Gastroesophageal sphincter (tissue), 4 donors: Measurements from ENCODE around the gene LCTL. TPM values are rescaled to one million over a fixed set of nuclear protein-coding genes. Genes with fewer than 3 reads are reported as not detected.

Experiments
- ATAC-seq: fragments of 150-250 bp; one replicate; pipeline ENCODE4 v1.9.1; 2016; ENCODE audit warnings: mild to moderate bottlenecking, moderate library complexity
- H3K27ac ChIP-seq, 4 donors: fragments of 200-600 bp; sonication (generic) in 3 of 4; 1 replicate in 3 of 4; 2 replicates in 1 of 4; pipeline ENCODE4 v1.5.1; 2016 to 2019
- H3K27me3 ChIP-seq: fragments of 200-600 bp; sonication (generic); one replicate; pipeline ENCODE4 v1.5.1; 2019
- H3K36me3 ChIP-seq, 2 donors: fragments of 200-600 bp; sonication (generic); one replicate each; pipeline ENCODE4 v1.5.1; 2019; ENCODE audit warnings: control low read depth in 1 of 2
- H3K4me1 ChIP-seq, 3 donors: fragments of 200-600 bp; sonication (generic); 1 replicate in 2 of 3; 2 replicates in 1 of 3; pipeline ENCODE4 v1.5.1; 2016 to 2019; ENCODE audit warnings: control low read depth in 2 of 3
- H3K4me3 ChIP-seq, 2 donors: fragments of 200-600 bp; sonication (generic); one replicate each; pipeline ENCODE4 v1.5.1; 2019; ENCODE audit warnings: mild to moderate bottlenecking in 1 of 2, moderate library complexity in 1 of 2
- H3K9me3 ChIP-seq, 3 donors: fragments of 200-600 bp; sonication (generic); one replicate each; pipeline ENCODE4 v1.5.1; 2017 to 2019; ENCODE audit warnings: control low read depth in 2 of 3
- CTCF ChIP-seq, 4 experiments: fragments of 200-600 bp in 2 of 4; fragments of 450-650 bp in 2 of 4; sonication (generic) in 1 of 4; IDR thresholded peaks; one replicate each; pipeline ENCODE4 v1.5.1; 2017 to 2019; ENCODE audit warnings: antibody characterized with exemption in 4 of 4, mild to moderate bottlenecking in 2 of 4, moderate library complexity in 2 of 4
- EP300 ChIP-seq: sonication (generic); formaldehyde crosslinking; IDR thresholded peaks from one replicate; pipeline ENCODE4 v1.6.1; 2017; ENCODE audit warnings: antibody characterized with exemption, mild to moderate bottlenecking
- POLR2A ChIP-seq, 2 donors: fragments of 450-650 bp; IDR thresholded peaks; one replicate each; pipeline ENCODE4 v1.6.1; 2017; ENCODE audit warnings: antibody characterized with exemption in 2 of 2, mild to moderate bottlenecking in 2 of 2, moderate library complexity in 1 of 2
- POLR2AphosphoS5 ChIP-seq: sonication (generic); formaldehyde crosslinking; IDR thresholded peaks from one replicate; pipeline ENCODE4 v1.6.1; 2017; ENCODE audit warnings: antibody characterized with exemption
- WGBS, 2 donors: methylation state at CpG; one replicate each; pipeline ENCODE4 v1.1.5; 2018; ENCODE audit warnings: low coverage in 1 of 2; 5-methylcytosine and 5-hydroxymethylcytosine counted together
- total RNA-seq, 4 donors: library from RNA; depleted of rRNA; stranded (reverse); fragments of >200 nt; gene quantifications; one replicate each; pipeline ENCODE4 v1.1.0, GENCODE V29; 2016

LCTL gene
- total RNA-seq, 4 donors from 2014 or later = not detected

- H3K36me3 ChIP-seq = no peaks in the 10 kb centered on the region
- peaks cover 27% of the 10 kb centered on the region for H3K27me3 ChIP-seq
- no peaks in the 10 kb centered on the region for H3K9me3 ChIP-seq
- H3K27ac ChIP-seq = no peak overlapping the region
- H3K4me3 ChIP-seq = no peak overlapping the region
- no peak for TF ChIP-seq POLR2A (IDR thresholded peaks at IDR 0.05)
- 39 to 83% methylated on average over 1 to 4 of the region's 5 CpGs for WGBS, 2 donors
- H3K4me1 ChIP-seq = no peaks in the 10 kb centered on the region
- ATAC-seq = no peak
Observed at GRCh38 chr15:66588537-66588936, 22.7 kb upstream of the LCTL start.

GRCh38 chr15:66587749-66588148, 22.0 kb upstream of the LCTL start:
- Histone ChIP-seq H3K4me1 (no peaks in the 10 kb centered on the region), H3K27me3 (peaks cover 27% of the 10 kb centered on the region), H3K9me3 (no peaks in the 10 kb centered on the region), H3K4me3 (no peak overlapping the region), H3K36me3 (no peaks in the 10 kb centered on the region), H3K27ac (no peak overlapping the region)
- TF ChIP-seq POLR2AphosphoS5 (no peak), CTCF (IDR thresholded peaks at IDR 0.05) (no peak), POLR2A (IDR thresholded peaks at IDR 0.05) (no peak), EP300 (no peak)
- WGBS, 2 donors = 46 to 50% methylated on average over 3 to 5 of the region's 5 CpGs
- ATAC-seq = no peak

- peaks cover 27% of the 10 kb centered on the region for H3K27me3 ChIP-seq
- no peaks in the 10 kb centered on the region for H3K4me1 ChIP-seq
- no peak overlapping the region for H3K27ac ChIP-seq
- TF ChIP-seq POLR2AphosphoS5 (no peak), POLR2A (IDR thresholded peaks at IDR 0.05) (no peak), CTCF (IDR thresholded peaks at IDR 0.05) (no peak), EP300 (no peak)
- no peak overlapping the region for H3K4me3 ChIP-seq
- ATAC-seq = no peak
- H3K36me3 ChIP-seq = no peaks in the 10 kb centered on the region
- no peaks in the 10 kb centered on the region for H3K9me3 ChIP-seq
Observed at GRCh38 chr15:66587020-66587419, 21.2 kb upstream of the LCTL start.

- no peak for ATAC-seq
- 25 to 50% methylated on average over 3 to 6 of the region's 17 CpGs for WGBS, 2 donors
- Histone ChIP-seq H3K4me1 (no peaks in the 10 kb centered on the region), H3K9me3 (no peaks in the 10 kb centered on the region), H3K27ac (no peak overlapping the region), H3K36me3 (no peaks in the 10 kb centered on the region), H3K4me3 (no peak overlapping the region), H3K27me3 (peaks cover 27% of the 10 kb centered on the region)
- no peak for TF ChIP-seq POLR2A (IDR thresholded peaks at IDR 0.05)
- no peak for TF ChIP-seq CTCF (IDR thresholded peaks at IDR 0.05)
- no peak for TF ChIP-seq EP300
- TF ChIP-seq POLR2AphosphoS5 = no peak
Observed at GRCh38 chr15:66586155-66586976, 20.6 kb upstream of the LCTL start.

GRCh38 chr15:66581972-66582537, 16.3 kb upstream of the LCTL start:
- TF ChIP-seq POLR2A (IDR thresholded peaks at IDR 0.05) = no peak
- no peak for TF ChIP-seq CTCF (IDR thresholded peaks at IDR 0.05)
- TF ChIP-seq POLR2AphosphoS5 = no peak
- TF ChIP-seq EP300 = no peak
- H3K36me3 ChIP-seq = no peaks in the 10 kb centered on the region
- H3K4me1 ChIP-seq = no peaks in the 10 kb centered on the region
- H3K4me3 ChIP-seq = no peak overlapping the region
- H3K27me3 ChIP-seq = peaks cover 15% of the 10 kb centered on the region
- WGBS, 2 donors = 65 to 85% methylated on average over 7 of the region's 9 CpGs
- H3K9me3 ChIP-seq = no peaks in the 10 kb centered on the region
- H3K27ac ChIP-seq = no peak overlapping the region
- no peak for ATAC-seq
